IMR-90 (cell line): ENCODE measurements around the gene ETDA. TPM values are rescaled to one million over a fixed set of nuclear protein-coding genes. Genes with fewer than 3 reads are reported as not detected.
"Not testable (repeated sequence)": the region's sequence is repeated elsewhere in the genome, so short reads cannot be mapped to it uniquely, and the experiment has no call there.

Experiments used
- ATAC-seq: fragments of 200-7000 bp; cut with Tn5 transposase; 2 replicates; pipeline ENCODE4 v1.9.1; 2020; ENCODE audit warnings: low read depth, mild to moderate bottlenecking, moderate library complexity
- BruUV-seq: library from RNA; stranded (reverse); fragments of 400-500 nt; replicated peaks from 2 replicates; lab custom pipeline; 2021; lab: Mats Ljungman, UMichigan
- CTCF ChIA-PET: fragments of 300-600 bp; formaldehyde crosslinking; extraction: SDS; loops from one replicate; lab custom pipeline; 2021; ENCODE audit warnings: antibody characterized with exemption; lab: Yijun Ruan, JAX
- POLR2A ChIA-PET: fragments of 300-600 bp; sonication (Branson Sonifier 250); formaldehyde crosslinking; loops from one replicate; lab custom pipeline; 2022; ENCODE audit warnings: antibody characterized with exemption; ENCODE audit not compliant: unreplicated experiment; lab: Charles Lee
- DNase-seq: peaks from one replicate; pipeline ENCODE4 v3.0.0; 2013
- H2AFZ ChIP-seq: replicated peaks from 2 replicates; pipeline ENCODE3; 2013; ENCODE audit warnings: low read length, mild to moderate bottlenecking; ENCODE audit not compliant: poor library complexity
- H2AK5ac ChIP-seq: 2 replicates; pipeline ENCODE4 v1.6.1; 2013; ENCODE audit warnings: low read depth, low read length, inconsistent platforms
- H2AK9ac ChIP-seq: replicated peaks from 2 replicates; pipeline ENCODE3; 2013; ENCODE audit warnings: mild to moderate bottlenecking, low read depth, low read length, moderate library complexity; ENCODE audit not compliant: poor library complexity
- H2BK120ac ChIP-seq: 2 replicates; pipeline ENCODE4 v1.6.1; 2013; ENCODE audit warnings: low read depth, low read length, inconsistent platforms
- H2BK15ac ChIP-seq: 3 replicates; pipeline ENCODE4 v1.6.1; 2013; ENCODE audit warnings: low read depth, low read length, inconsistent platforms
- H2BK20ac ChIP-seq: 2 replicates; pipeline ENCODE4 v1.6.1; 2013; ENCODE audit warnings: low read depth, mild to moderate bottlenecking, inconsistent platforms, low read length, moderate library complexity
- H2BK5ac ChIP-seq: 2 replicates; pipeline ENCODE4 v1.6.1; 2013; ENCODE audit warnings: mild to moderate bottlenecking, low read depth, low read length, inconsistent platforms; ENCODE audit not compliant: poor library complexity, severe bottlenecking
- H3K14ac ChIP-seq: replicated peaks from 2 replicates; pipeline ENCODE4 v1.6.1; 2013; ENCODE audit warnings: low read depth, low read length, inconsistent platforms
- H3K18ac ChIP-seq: 2 replicates; pipeline ENCODE4 v1.6.1; 2013; ENCODE audit warnings: low read depth, low read length, control low read depth
- H3K23ac ChIP-seq: 2 replicates; pipeline ENCODE4 v1.6.1; 2013; ENCODE audit warnings: low read depth, low read length, inconsistent platforms
- H3K27ac ChIP-seq: 2 replicates; pipeline ENCODE4 v1.5.1; 2013; ENCODE audit warnings: mild to moderate bottlenecking, control low read depth, low read length; ENCODE audit not compliant: insufficient read depth
- H3K27me3 ChIP-seq: 2 replicates; pipeline ENCODE4 v1.6.1; 2013; ENCODE audit warnings: low read length; ENCODE audit not compliant: control insufficient read depth, insufficient read depth
- H3K36me3 ChIP-seq: 2 replicates; pipeline ENCODE4 v1.6.1; 2013; ENCODE audit warnings: low read length, mixed read lengths; ENCODE audit not compliant: control insufficient read depth, insufficient read depth
- H3K4ac ChIP-seq: 2 replicates; pipeline ENCODE4 v1.6.1; 2013; ENCODE audit warnings: low read depth, low read length, inconsistent platforms
- H3K4me1 ChIP-seq: 2 replicates; pipeline ENCODE4 v1.6.1; 2013; ENCODE audit warnings: low read length, mixed read lengths; ENCODE audit not compliant: control insufficient read depth, insufficient read depth
- H3K4me2 ChIP-seq: 2 replicates; pipeline ENCODE4 v1.6.1; 2013; ENCODE audit warnings: low read depth, mild to moderate bottlenecking, control low read depth, low read length, moderate library complexity
- H3K4me3 ChIP-seq: 2 replicates; pipeline ENCODE4 v1.5.1; 2013; ENCODE audit warnings: low read depth, mild to moderate bottlenecking, control low read depth, low read length, moderate library complexity; ENCODE audit not compliant: insufficient read depth
- H3K56ac ChIP-seq: 2 replicates; pipeline ENCODE4 v1.6.1; 2013; ENCODE audit warnings: low read length, inconsistent platforms; ENCODE audit not compliant: insufficient read depth; ENCODE audit errors: extremely low read depth
- H3K79me1 ChIP-seq, 2 experiments: 2 replicates each; pipeline ENCODE4 v1.6.1; 2013; ENCODE audit warnings: low read length in 2 of 2, inconsistent platforms in 1 of 2, low read depth in 1 of 2
- H3K9ac ChIP-seq: 2 replicates; pipeline ENCODE4 v1.6.1; 2013; ENCODE audit warnings: low read depth, low read length, control low read depth
- H3K9me1 ChIP-seq: 2 replicates; pipeline ENCODE4 v1.6.1; 2013; ENCODE audit warnings: low read length, inconsistent platforms; ENCODE audit not compliant: insufficient read depth
- H3K9me3 ChIP-seq: 2 replicates; pipeline ENCODE4 v1.6.1; 2013; ENCODE audit warnings: low read length; ENCODE audit not compliant: control insufficient read depth, insufficient read depth
- H4K20me1 ChIP-seq: 2 replicates; pipeline ENCODE4 v1.6.1; 2013; ENCODE audit warnings: low read length, inconsistent platforms; ENCODE audit not compliant: insufficient read depth
- H4K5ac ChIP-seq: 2 replicates; pipeline ENCODE4 v1.6.1; 2013; ENCODE audit warnings: mild to moderate bottlenecking, low read depth, low read length, control low read depth
- H4K8ac ChIP-seq, 2 experiments: 2 replicates each; pipeline ENCODE4 v1.6.1; 2013; ENCODE audit warnings: low read depth in 2 of 2, low read length in 2 of 2, control low read depth in 1 of 2, inconsistent platforms in 1 of 2
- H4K91ac ChIP-seq: 2 replicates; pipeline ENCODE4 v1.6.1; 2013; ENCODE audit warnings: low read depth, low read length, inconsistent platforms; ENCODE audit not compliant: insufficient read depth
- WGBS, 2 experiments: methylation state at CpG; one replicate each; pipeline versions ENCODE4 v1.1.5 to v1.1.7; 2013; ENCODE audit warnings: missing lambda C conversion rate in 2 of 2; ENCODE audit not compliant: insufficient read length in 1 of 2; ENCODE audit errors: extremely low coverage in 2 of 2; 5-methylcytosine and 5-hydroxymethylcytosine counted together
- dilution Hi-C: fragments of 300-500 bp; cut with HindIII; formaldehyde crosslinking; loops from one replicate; pipeline ENCODE4 v1.14.3; 2018; ENCODE audit warnings: low sequenced_read_pairs; ENCODE audit not compliant: unreplicated experiment
- in situ Hi-C: fragments of 300-500 bp; cut with MboI; formaldehyde crosslinking; loops from 3 replicates; pipeline ENCODE4 v1.14.3; 2019; ENCODE audit warnings: low sequenced_read_pairs, inconsistent platforms, mixed read lengths
- intact Hi-C: fragments of 100-400 bp; cut with micrococcal nuclease; formaldehyde crosslinking; loops from 2 replicates; pipeline ENCODE4 v1.10.0; 2022
- polyA plus RNA-seq, 3 experiments: library from polyadenylated mRNA; depleted of rRNA; stranded (reverse); fragments of >200 nt; gene quantifications; 2 replicates each; pipeline ENCODE4 v1.2.3, GENCODE V29; 2012; ENCODE audit warnings: low replicate concordance in 1 of 3
- total RNA-seq: library from RNA; depleted of rRNA; stranded (reverse); fragments of >200 nt; gene quantifications from 2 replicates; pipeline ENCODE4 v1.2.3, GENCODE V29; 2012

The ETDA gene
- total and polyA plus RNA-seq, 2 of the 4 experiments (the other 2 are of a cell fraction): not detected

GRCh38 chrX:135260976-135261375, 9.1 kb downstream of the ETDA start:
- H3K4me2 ChIP-seq, ATAC-seq, H2BK120ac ChIP-seq, H3K23ac ChIP-seq, H4K20me1 ChIP-seq, H3K4ac ChIP-seq, H3K9me3 ChIP-seq, H4K5ac ChIP-seq, BruUV-seq, H4K91ac ChIP-seq, H3K9me1 ChIP-seq, POLR2A ChIA-PET, dilution Hi-C loops, H2AFZ ChIP-seq, H2AK5ac ChIP-seq, intact Hi-C loops, DNase-seq, H3K4me3 ChIP-seq, H3K18ac ChIP-seq, H2BK15ac ChIP-seq, H4K8ac ChIP-seq, H3K4me1 ChIP-seq, H3K27me3 ChIP-seq, H3K56ac ChIP-seq, H2AK9ac ChIP-seq, H3K36me3 ChIP-seq, in situ Hi-C loops, H3K27ac ChIP-seq, CTCF ChIA-PET, H3K14ac ChIP-seq, H3K9ac ChIP-seq, H3K79me1 ChIP-seq, H2BK5ac ChIP-seq, H2BK20ac ChIP-seq: not testable (repeated sequence)
- no CpG with 5 or more reads among the region's 2 CpGs for WGBS, 2 experiments

GRCh38 chrX:135263376-135263775, 11.5 kb downstream of the ETDA start:
- H2AFZ ChIP-seq, intact Hi-C loops, DNase-seq, H3K56ac ChIP-seq, H4K5ac ChIP-seq, H4K20me1 ChIP-seq, in situ Hi-C loops, H3K9ac ChIP-seq, H3K4me2 ChIP-seq, H3K27me3 ChIP-seq, H2AK5ac ChIP-seq, H3K4me1 ChIP-seq, H2BK5ac ChIP-seq, H3K27ac ChIP-seq, H4K91ac ChIP-seq, H2AK9ac ChIP-seq, BruUV-seq, H3K4ac ChIP-seq, H3K36me3 ChIP-seq, ATAC-seq, H3K18ac ChIP-seq, H2BK15ac ChIP-seq, H3K79me1 ChIP-seq, H3K9me1 ChIP-seq, H4K8ac ChIP-seq, dilution Hi-C loops, H3K14ac ChIP-seq, H3K23ac ChIP-seq, POLR2A ChIA-PET, H2BK20ac ChIP-seq, H2BK120ac ChIP-seq, CTCF ChIA-PET, H3K9me3 ChIP-seq, H3K4me3 ChIP-seq: not testable (repeated sequence)
- 61% methylated on average over 3 of the region's 8 CpGs; no CpG with 5 or more reads in 1 of the 2 experiments for WGBS, 2 experiments
